ENCODE results near the gene OCSTAMP.

OCSTAMP gene, protein sequence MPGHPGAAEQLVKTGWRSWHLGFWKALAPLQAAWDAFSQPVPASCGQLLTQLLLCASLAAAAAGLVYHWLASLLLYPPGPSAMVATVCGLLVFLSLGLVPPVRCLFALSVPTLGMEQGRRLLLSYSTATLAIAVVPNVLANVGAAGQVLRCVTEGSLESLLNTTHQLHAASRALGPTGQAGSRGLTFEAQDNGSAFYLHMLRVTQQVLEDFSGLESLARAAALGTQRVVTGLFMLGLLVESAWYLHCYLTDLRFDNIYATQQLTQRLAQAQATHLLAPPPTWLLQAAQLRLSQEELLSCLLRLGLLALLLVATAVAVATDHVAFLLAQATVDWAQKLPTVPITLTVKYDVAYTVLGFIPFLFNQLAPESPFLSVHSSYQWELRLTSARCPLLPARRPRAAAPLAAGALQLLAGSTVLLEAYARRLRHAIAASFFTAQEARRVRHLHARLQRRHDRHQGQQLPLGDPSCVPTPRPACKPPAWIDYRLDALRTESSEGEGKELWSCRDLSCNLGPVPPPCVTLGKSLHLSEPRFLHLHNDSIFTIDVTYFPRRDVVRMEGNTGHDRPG

DNA sequence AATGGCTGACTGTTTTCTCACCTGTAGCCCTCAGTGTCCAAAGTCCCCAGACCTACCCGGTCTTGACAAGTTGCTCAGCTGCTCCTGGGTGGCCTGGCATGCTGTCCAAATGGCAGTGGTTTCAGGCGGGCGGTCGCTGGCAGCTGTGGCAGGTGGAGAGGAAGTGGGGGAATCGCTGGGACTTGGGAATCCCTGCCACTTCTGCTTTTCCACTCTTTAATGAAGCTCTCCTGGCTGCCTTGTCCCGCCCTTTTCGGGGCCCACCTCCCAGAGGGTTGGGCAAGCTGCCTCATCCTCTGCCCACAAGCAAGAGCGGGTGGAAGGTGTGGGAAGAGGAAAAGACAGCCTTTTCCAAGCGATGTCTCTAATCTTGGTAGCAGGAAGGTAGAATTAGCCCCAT, at the start of gene OCSTAMP:
Gene OCSTAMP, minus strand, starts transcription at position 194 of the 400 bp plus-strand sequence. Its CDS starts 94 bp downstream, at position 100.
- DNase-seq: no peak

DNA sequence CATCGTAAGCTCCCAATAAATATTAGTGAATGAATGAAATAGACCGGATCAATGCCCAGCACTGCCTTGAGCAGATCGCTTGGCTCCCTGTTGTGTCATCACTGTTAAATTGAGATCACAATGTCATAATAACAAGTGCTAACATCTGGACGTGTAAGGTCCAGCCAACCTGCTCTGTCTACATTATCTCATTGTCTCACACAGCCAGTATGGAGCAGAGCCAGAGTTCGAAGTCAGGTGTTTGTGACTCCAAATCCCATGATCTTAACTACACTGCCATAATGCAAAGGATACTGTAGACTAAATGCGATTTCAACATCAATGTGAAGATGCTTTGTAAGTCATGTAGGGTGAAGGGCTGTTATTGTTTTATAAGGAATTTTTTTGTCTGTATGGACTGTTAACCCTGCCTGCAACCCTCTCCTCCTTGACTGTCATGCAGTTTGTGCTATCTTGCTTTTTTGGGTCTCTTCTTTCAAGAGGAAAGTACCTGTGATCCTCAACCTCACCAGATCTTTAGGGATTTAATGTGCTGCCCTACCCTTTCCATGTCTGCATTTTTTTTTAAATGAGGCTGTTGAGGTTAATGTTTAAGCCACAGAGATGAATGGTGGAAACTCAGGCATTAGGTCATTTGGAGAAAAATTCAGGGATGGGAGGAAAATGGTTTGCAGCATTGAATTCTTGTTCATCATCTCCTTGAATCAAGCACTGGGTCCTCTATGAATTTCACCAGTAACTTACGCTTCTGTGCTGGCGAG, 49.0 kb upstream of the OCSTAMP start:
- DNase-seq: no peak

DNA sequence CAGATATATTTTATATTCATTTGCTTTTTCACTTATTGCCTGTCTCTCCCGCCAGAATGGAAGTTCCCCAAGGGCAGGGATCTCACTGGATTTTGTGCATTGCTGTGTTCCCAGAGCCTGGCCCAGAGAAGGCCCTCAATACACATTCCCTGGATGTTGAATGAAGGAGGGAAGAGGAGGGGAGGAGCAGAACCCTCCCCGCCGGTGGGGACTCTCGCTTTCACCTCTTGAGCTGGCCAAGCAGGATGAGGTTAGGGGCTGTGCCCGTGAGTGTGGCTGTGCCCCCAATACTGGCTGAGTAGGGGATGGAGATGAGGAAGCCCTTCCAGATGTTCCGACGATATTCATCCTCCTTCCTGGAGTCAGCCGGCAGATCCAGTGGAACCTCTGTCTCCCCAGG, 45.5 kb upstream of the OCSTAMP start:
- no peak for DNase-seq

DNA sequence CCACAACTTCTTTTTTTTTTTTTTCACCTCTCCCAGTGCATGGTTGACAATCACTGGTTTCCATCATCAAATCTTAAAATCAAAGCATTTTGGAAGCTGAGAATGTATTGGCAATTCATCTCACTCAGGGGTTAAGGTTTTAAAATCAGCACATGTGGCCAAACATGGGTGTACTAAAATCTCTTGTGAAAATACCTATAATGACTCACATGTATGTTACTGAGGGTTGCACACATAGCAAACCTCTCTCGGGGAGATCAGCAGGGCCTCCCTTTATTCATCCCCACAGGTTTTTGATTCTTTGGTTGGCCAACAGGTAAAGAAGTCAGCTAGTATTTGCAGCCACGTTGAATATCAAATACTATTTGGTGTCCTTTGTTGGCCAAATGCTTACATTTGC, 44.3 kb upstream of the OCSTAMP start:
- peak; percentile 50 for DNase-seq

DNA sequence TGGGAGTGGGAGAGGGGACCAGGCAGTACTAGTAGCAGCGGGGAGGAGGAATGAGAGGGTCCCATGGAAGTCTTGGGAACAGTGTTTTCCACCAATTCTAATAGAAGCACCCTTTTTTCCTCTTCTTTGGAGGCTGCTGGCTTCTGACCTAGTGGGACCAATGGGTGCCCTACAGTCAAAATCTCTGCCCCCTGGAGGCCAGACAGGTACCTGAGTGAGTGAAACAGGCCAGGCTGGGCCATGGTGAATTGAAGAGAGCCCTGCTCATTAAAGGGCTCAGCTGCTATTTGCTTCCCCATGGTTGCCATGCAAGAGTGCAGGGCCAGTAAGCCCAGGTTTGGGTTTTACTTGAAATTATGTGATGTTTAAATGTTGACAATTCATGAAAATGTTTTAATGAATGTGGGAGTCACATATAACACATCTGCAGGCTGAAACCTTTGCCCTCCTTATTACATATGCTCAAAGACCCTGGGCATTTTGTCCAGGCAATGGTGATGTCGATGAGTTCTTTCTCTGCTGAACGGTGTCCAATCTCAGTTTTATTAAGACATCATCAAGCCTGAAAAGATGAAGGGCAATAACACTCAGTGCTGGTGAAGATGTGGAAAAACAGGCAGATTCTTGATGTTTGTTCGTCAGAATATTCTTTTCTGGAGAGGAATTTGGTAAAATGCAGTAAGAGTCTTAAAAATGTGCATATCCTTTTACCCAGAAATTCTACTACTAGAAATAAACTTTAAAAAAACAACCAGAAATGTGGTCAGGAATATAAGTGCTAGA, 42.3 kb upstream of the OCSTAMP start:
- no peak for DNase-seq

DNA sequence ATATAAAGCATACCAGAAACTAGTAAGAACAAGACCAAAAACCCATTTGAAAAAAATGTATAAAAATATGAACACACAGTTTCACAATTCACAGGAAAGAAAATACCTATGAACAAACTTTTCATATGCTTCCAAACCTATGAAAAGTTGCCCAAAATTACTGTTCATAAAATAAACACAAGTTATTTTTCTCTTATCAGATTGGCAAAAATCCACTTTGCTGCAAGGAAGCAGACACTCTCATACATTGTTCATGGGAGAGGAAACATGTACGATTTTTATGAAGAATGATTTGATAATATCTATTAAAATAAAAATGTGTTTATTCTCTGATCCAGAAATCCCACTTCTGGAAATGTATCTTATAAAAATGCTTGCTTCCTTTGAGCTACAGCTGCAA, 40.0 kb upstream of the OCSTAMP start:
- no peak for DNase-seq

DNA sequence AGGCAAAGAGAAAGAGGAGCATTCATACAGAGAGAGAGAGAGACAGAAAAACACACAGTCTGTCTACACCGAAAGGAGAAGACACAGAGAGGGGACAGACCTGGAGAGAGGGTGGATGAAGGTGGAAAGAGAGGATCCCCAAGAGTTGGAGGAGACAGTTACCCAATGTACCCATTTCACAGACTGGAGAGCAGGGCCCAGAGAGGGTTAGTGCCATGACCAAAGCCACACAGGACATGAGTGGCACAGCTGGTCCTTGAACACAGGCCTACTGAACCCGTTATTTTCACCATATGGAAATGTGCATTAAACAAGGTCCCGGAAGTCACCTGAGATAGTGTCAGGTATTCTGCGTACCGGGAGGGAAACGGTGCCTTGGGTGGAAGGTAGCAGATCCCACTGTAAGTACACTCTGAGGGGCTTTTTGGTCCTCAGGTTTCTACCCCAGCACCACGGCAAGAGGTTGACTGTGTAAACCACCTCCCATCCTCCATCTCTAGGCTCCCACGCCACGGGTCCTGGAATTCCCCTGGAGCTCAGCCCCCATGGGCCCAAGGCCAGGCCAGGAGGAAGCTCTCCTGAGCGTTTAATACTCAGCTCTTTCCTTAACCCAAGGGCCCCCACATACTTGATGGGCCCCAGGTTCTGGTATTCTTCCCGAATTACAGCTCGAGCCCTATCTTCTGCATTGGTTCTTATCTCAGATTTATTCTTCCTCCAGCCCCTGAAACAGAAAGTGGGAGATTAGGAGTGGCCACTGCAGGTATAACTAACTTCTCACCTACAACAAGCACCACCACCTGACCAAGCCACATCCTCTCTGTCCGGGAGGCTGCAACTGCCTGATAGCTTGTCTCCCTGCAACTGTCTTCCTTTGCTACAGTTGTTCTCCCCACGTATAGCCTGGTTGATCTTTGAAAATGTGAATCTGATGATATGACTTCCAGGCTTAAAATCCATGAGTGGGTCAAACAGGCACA, 38.4 kb upstream of the OCSTAMP start:
- no peak for DNase-seq

DNA sequence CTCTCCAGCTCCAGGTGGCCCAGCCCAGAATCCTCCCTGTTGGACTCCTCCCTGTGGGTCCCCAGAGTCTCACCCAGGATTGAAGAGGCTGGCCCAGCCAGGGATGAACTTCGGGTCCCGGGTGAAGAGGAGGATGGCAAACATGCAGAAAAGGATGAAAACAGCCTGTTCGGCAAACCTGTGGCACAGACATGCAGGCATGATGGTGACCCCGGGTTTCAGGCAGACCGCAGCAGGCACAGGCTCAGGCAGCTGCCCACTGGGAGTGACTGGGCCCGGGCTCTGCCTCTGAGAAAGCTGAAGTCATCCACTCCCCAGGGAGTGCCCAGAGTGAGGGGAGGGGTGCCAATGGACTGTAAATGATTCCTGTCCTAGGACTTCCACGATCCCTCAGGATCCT, 37.5 kb upstream of the OCSTAMP start:
- DNase-seq: no peak

DNA sequence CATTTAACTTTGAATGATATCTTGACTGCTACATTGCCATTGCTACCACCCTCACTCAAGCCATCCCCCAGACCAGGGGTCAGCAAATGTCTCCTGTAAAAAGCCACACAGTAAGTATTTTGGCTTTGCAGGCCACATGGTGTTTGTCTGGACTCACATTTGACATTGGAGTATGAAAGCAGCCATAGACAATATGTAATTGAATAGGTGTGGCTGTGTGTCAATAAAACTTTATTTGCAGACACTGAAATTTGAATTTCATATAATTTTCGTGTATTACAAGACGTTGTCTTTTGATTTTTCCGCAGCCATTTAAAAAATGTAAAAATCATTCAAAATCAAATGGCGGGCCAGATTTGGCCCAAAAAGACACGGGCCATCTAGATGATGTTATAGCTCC, 36.3 kb upstream of the OCSTAMP start:
- DNase-seq: no peak

DNA sequence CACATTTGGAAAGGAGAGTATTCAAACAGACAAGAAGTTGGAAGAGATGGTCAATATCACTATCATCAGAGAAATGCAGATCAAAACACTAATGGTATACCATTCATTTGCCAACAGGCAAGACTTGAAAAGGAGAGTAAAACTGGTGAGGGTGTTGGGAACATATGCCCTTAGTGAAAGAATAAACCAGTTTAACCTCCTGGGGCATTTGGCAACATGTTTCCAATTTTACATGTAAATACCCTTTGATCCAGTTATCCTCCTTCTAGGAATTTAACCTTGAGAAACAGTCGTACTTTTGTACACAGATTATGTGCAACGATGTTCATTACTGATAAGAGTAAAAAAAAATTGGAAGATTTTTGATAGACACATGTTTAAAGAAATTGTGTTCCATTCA, 34.1 kb upstream of the OCSTAMP start:
- no peak for DNase-seq

DNA sequence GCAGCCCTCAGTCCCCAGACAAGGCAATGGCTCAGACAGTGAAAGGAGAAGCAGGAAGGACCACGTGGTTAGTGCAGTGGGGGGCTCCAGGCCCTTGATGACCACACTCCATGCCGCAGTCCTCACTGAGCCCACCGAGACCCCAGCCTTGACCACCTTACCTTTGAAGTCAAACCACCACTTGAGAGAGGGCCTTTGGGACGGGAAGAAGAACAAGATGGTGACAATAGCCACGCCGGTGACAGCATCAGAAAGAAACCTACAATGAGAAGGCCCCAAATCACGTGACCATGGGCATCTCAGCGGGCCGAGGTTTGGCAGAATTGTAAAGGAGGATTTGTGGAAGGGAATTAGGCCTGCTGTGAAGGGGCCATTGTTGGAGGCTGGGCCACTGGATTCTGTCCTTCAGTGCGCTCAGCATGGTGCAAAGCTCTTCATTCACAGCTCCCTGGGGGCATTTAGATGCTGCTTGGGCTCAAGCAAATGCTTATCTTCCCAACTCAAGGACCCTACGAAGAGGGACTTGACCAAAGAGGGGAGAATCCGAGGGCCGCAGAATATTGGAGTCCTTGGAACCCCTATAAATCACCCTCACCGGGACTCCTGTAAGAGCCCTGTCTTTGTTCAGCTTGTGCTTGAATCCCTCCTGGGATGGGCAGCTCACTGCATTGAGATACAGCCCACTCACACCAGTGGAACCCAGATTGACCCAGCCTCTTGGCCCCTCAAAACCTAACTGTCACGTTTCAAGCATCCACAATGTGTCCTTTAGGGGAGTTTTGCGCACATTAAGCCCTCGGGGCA, 33.2 kb upstream of the OCSTAMP start:
- no peak for DNase-seq

DNA sequence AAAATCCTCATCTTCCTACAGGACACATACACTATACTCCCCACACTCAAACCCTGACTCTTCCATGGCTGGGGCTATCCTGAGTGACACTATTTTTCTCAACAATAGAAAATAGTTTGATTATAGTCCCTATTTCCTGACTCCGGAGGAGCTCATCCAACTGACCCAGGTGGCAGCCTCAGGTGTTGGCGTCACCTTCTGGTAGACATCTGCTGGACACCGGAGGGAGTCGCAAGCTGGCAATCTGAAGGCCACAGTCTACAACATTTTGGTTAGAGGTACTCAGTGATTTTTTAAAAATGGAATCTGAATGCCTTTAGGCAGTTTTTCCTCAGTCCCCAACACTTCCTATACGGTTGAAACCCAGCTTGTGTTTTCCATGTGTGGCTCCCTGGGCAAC, 32.2 kb upstream of the OCSTAMP start:
- DNase-seq: no peak

DNA sequence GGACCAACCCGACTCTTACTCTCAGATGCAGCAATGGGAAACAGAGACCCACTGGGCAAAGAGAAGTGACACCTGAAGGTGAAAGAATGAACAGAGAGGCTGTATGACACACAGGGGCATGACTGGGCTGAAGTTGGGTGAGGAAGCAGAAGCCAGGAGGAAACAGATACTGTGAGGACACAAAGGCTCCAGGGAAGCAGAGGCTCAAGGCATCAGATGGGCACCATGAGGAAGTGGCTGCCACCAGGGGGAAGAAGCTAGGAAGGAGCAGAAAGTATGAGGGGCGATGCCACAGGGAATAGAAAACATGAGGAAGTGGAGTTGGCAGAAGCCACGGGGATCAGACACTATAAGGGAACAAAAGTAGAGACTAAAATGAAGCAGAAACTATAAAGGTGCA, 30.9 kb upstream of the OCSTAMP start:
- DNase-seq: no peak

DNA sequence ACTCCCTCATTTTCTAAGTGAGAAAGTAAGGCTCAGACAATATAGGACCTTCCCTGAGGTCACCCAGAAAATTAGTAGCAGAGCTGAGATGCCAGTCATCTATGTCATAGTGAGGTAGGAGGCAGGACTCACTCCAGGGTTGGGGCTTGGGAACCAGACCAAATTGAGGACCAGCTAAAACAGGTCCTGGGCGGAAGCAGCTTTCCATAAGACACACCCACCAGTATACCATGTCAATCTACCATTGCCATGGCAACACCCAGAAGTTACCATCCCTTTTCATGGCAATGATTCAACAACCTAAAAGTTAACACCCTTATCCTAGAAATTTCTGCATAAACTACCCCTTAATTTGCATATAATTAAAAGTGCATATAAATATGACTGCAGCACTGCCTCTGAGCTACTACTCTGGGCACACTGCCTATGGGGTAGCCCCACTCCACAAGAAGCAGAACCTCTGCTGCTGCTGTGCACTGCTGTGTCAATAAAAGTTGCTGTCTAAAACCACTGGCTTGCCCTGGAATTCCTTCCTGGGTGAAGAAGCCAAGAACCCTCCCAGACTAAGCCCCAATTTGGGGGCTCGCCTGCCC, 30.3 kb upstream of the OCSTAMP start:
- no peak for DNase-seq

DNA sequence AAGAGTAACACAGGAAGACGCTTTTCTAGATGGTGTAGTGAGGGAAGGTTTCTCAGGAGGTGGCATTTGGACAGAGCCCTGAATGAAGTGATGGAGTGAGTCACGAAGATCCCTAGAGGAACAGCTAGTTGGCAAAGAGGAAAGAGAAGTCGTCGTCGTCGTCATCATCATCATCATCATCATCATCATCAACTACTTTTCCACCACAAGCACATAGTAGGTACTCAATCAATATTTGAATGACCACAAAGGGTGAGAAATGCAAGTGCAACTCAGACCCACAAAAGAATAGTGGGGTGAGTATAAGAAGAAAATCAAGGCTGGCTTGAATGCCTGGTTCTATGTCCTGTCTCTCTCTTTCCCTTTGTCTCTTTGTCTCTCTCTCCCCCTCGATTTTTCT, 28.3 kb upstream of the OCSTAMP start:
- no peak for DNase-seq

DNA sequence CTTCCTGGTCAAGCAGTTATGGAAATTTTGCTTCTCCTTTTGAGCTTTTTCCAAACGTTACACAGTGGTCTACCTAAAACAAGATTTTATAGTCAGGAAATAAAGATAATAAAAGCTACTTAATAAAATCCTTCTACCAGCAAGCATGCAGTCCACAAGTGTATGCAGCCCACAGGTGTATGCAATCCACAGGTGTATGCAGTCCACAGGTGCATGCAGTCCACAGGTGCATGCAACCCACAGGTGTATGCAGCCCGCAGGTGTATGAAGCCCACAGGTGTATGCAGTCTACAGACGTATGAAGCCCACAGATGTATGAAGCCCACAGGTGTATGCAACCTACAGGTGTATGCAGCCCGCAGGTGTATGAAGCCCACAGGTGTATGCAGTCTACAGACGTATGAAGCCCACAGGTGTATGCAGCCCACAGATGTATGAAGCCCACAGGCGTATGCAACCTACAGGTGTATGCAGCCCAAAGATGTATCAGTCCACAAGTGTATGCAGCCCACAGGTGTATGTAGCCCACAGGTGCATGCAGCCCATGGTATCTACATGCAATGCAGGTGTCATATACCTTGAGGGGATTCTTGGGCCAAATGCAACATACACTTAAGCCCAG, 26.4 kb upstream of the OCSTAMP start:
- DNase-seq: no peak

DNA sequence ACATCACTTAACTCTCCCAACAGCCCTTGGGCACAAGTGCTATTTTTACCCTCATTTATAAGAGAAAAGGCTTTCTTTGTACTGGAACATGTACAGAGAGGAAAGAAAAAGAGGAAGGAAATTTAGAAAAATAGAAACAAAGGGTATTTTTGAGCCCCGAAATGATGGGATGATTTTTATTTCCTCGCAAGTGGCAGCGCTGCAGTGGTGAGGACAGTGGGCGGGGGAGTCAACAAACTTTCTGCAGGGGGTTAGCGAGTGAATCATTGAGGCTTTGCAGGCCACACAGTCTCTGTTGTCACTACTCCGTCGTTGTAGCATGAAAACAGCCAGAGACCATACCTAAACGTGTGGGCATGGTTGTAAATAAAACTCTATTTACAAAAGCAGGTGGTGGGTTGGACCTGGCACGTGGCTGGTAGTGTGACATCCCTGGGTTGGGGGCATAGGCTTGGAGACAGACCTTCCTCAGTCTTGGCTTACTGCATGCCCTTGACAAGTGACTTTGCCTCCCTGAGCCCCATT, 25.5 kb upstream of the OCSTAMP start:
- DNase-seq: no peak

DNA sequence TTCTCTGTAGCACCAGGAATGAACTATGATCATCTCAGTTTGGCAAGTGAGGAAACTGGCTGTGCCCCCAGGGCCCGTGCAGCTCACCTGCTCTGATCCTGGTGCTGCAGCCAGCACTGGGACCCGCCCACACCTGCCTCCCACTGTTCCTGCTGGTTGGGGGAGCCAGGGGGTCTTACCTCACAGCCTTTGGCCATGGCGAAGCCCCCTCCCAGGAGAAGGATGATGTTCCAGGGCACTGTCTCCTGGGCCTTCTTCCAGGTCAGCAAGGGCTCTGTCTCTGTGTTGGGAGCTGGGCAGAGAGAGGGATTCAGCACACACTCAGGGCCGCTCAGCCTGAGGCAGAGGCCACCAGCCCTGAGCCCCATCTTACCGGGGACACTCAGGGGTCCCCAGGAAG, 24.9 kb upstream of the OCSTAMP start:
- DNase-seq: no peak

DNA sequence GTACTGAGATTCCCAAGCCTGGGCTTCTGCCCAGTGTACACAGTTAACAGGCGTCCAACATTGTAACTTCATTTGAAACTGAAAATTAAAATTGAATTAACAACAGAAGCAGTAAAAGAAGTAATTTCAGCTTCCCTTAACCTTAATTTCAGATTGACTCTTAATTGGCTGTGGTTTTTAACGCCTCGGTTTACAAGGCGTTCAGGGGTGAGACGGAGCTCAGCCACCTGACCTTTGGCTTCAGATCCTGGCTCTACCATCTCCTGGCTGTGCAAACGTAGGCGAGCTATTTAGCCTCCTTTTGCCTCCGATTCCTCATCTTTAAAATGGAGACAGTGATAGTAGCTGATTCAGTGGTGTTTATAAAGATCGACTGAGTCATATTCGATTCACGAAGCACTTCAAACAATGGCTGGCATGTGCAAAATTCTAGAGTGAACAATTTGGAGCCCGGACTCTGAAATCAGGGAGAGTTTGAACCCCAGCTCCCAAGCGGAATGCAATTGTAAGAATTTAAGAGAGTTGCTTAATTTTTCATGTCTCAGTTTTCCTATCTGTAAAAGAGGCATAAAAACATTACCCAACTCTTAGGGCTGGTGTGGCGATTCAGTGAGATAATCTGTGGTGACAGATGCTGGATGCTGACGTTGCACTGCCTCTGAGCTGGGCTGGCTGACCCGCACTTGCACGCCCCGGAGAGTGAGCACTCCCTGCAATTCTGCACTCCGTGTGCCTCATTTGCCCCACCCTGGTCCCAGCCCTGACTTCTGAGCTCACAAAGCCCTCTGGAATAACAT, 23.5 kb upstream of the OCSTAMP start:
- DNase-seq: no peak

All from NCI-H526 treated with DMSO at 0.1 percent for 48 hours (cell line).